ENCODE results near the gene PPARGC1A. TPM values are rescaled to one million over a fixed set of nuclear protein-coding genes. Genes with fewer than 3 reads are reported as not detected.

PPARGC1A gene
- total RNA-seq, 4 donors from 2014 or later: 0.75 to 4.0 (median 1.4) TPM

DNA sequence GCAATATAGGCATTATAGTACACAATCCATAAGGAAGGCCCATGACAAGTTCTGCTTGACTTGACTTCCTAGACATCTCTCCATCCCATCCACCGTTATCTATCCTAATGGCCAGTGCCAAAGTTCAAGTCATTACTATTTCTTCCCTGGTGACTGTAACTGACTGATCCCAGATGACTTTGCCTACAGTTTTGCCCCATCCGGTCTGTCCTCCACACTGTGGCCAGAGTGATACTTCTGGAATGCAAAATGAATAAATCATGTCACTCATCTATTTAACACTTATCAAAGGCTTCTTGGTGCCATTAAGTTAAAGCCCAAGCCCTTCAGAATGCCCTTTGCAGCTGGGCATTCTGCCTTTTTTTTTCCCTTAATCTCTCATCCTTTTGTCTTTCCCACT, 130.8 kb downstream of the PPARGC1A start:
- intact Hi-C loops (cut with DNase I): no loop called here
- WGBS, 2 donors: 57 to 59% methylated on average over 2 of the region's 2 CpGs
- H3K36me3 ChIP-seq: no peaks in the 10 kb centered on the region
- DNase-seq: no peak
- TF ChIP-seq CTCF (IDR thresholded peaks at IDR 0.05): no peak
- no peak for TF ChIP-seq POLR2A (IDR thresholded peaks at IDR 0.05)
- no peaks in the 10 kb centered on the region for H3K4me1 ChIP-seq
- no peak overlapping the region for H3K27ac ChIP-seq
- no peak overlapping the region for H3K4me3 ChIP-seq
- H3K27me3 ChIP-seq: no peaks in the 10 kb centered on the region
- no peaks in the 10 kb centered on the region for H3K9me3 ChIP-seq

DNA sequence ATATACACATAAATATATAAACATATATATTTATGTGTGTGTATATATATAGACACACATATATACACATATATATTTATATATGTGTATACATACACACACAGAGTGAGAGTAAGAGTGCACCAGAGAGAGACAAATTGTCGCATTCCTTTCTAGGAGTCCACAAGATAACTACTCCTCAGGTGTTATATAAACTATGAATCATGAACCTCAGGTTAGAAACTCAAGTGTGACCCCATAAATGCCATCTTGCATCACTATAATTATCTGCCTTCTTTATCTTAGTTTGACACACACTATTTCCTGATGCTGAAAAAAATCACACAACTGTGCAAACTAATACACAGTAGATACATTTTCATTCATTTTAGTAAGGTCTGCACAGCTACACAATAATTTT, 135.2 kb downstream of the PPARGC1A start:
- Histone ChIP-seq H3K27ac (no peak overlapping the region), H3K27me3 (no peaks in the 10 kb centered on the region), H3K4me1 (no peaks in the 10 kb centered on the region), H3K4me3 (no peak overlapping the region), H3K36me3 (no peaks in the 10 kb centered on the region), H3K9me3 (no peaks in the 10 kb centered on the region)
- TF ChIP-seq CTCF (IDR thresholded peaks at IDR 0.05) (no peak), POLR2A (IDR thresholded peaks at IDR 0.05) (no peak)
- no peak for DNase-seq
- WGBS, 2 donors: 88 to 97% methylated on average over 1 of the region's 1 CpG
- intact Hi-C loops (cut with DNase I): no loop called here

GRCh38 chr4:23750125-23750524, 139.7 kb downstream of the PPARGC1A start:
- Histone ChIP-seq H3K27me3 (no peaks in the 10 kb centered on the region), H3K4me1 (no peaks in the 10 kb centered on the region), H3K9me3 (no peaks in the 10 kb centered on the region), H3K27ac (no peak overlapping the region), H3K4me3 (no peak overlapping the region), H3K36me3 (no peaks in the 10 kb centered on the region)
- no peak for DNase-seq
- intact Hi-C loops (cut with DNase I): no loop called here
- WGBS, 2 donors: 71 to 85% methylated on average over 2 of the region's 2 CpGs
- TF ChIP-seq CTCF (IDR thresholded peaks at IDR 0.05) (no peak), POLR2A (IDR thresholded peaks at IDR 0.05) (no peak)

DNA sequence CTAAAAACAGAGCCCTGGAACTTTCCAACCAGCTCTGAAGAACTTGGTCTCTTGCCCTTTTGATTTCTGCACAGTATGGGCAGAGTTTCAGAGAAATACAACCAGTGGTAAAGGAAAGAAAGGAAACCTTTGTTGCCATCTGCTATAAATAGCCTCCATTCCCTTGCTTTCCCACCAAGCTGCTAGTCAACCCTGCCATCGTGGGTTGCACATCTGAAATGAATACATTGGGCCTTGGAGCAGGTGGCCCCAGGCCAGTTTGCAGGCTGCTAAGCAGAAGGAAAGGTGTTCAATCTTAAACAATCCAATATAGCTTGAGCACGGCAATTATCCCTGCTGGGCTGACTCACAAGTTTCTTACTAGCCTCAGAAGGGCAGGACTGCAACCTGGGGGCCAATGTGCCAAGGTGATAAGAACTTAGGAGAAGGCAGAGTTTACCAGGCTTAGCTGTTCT, 142.5 kb downstream of the PPARGC1A start:
- no peak overlapping the region for H3K4me3 ChIP-seq
- no peak overlapping the region for H3K27ac ChIP-seq
- DNase-seq: no peak
- no peaks in the 10 kb centered on the region for H3K36me3 ChIP-seq
- 8 to 46% methylated on average over 2 of the region's 2 CpGs for WGBS, 2 donors
- no peaks in the 10 kb centered on the region for H3K4me1 ChIP-seq
- no peaks in the 10 kb centered on the region for H3K27me3 ChIP-seq
- intact Hi-C loops (cut with DNase I): no loop called here
- no peaks in the 10 kb centered on the region for H3K9me3 ChIP-seq
- TF ChIP-seq POLR2A (IDR thresholded peaks at IDR 0.05): no peak
- TF ChIP-seq CTCF (IDR thresholded peaks at IDR 0.05): no peak

DNA sequence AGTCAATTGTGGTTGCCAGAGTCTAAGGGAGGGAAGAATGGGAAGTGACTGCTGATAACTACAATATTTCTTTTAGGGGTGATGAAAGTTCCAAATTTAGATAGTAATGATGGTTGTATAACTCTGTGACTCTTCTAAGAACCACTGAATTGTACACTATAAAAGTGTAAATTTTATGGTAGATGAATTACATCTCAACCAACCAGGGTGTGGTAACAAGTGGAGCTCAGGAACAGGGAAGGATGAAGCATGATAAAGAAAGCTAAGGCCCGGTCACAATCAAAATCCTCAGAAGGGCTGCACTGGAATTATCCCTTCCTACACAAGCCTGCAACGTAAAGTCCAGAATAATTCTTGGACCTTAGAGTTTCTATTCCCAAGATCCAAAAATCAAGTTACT, 143.2 kb downstream of the PPARGC1A start:
- no peaks in the 10 kb centered on the region for H3K36me3 ChIP-seq
- DNase-seq: no peak
- intact Hi-C loops (cut with DNase I): no loop called here
- no peak for TF ChIP-seq POLR2A (IDR thresholded peaks at IDR 0.05)
- TF ChIP-seq CTCF (IDR thresholded peaks at IDR 0.05): no peak
- no peaks in the 10 kb centered on the region for H3K4me1 ChIP-seq
- no peaks in the 10 kb centered on the region for H3K9me3 ChIP-seq
- H3K27ac ChIP-seq: no peak overlapping the region
- no peak overlapping the region for H3K4me3 ChIP-seq
- H3K27me3 ChIP-seq: no peaks in the 10 kb centered on the region
- WGBS, 2 donors: 50 to 83% methylated on average over 2 of the region's 2 CpGs

Measured in esophagus squamous epithelium (tissue), 5 donors.